Mononuclear cell (primary cell): ENCODE data around the gene EFTUD2. TPM values are rescaled to one million over a fixed set of nuclear protein-coding genes. Genes with fewer than 3 reads are reported as not detected.

Source experiments
- H3K27me3 ChIP-seq: 2 replicates; pipeline ENCODE4 v1.6.0; 2011; ENCODE audit warnings: low read length, control low read depth; ENCODE audit not compliant: insufficient read depth
- H3K4me1 ChIP-seq: 2 replicates; pipeline ENCODE4 v1.5.1; 2011; ENCODE audit warnings: mild to moderate bottlenecking, low read length, control low read depth; ENCODE audit not compliant: insufficient read depth
- H3K4me3 ChIP-seq: 2 replicates; pipeline ENCODE4 v1.5.1; 2011; ENCODE audit warnings: mild to moderate bottlenecking, low read length, moderate library complexity
- H3K9me3 ChIP-seq: 2 replicates; pipeline ENCODE4 v1.5.1; 2011; ENCODE audit warnings: low read depth, mild to moderate bottlenecking, control low read depth, low read length
- total RNA-seq: library from RNA; depleted of rRNA; stranded (reverse); fragments of >200 nt; gene quantifications from one replicate; pipeline ENCODE4 v1.2.3, GENCODE V29; 2012

EFTUD2 gene
- total RNA-seq, 1 donor: 132 TPM

- Histone ChIP-seq H3K9me3 (no peaks in the 10 kb centered on the region), H3K4me1 (peaks cover 11% of the 10 kb centered on the region), H3K27me3 (peaks cover 3% of the 10 kb centered on the region), H3K4me3 (no peak overlapping the region)
Observed at GRCh38 chr17:44918006-44918405, 18.8 kb upstream of the EFTUD2 start.

GRCh38 chr17:44917456-44917855 lies 18.2 kb upstream of the EFTUD2 start:
- H3K4me3 ChIP-seq: no peak overlapping the region
- H3K4me1 ChIP-seq: peaks cover 11% of the 10 kb centered on the region
- no peaks in the 10 kb centered on the region for H3K9me3 ChIP-seq
- peaks cover 5% of the 10 kb centered on the region for H3K27me3 ChIP-seq

- H3K9me3 ChIP-seq: no peaks in the 10 kb centered on the region
- peaks cover 9% of the 10 kb centered on the region for H3K27me3 ChIP-seq
- H3K4me3 ChIP-seq: no peak overlapping the region
- H3K4me1 ChIP-seq: peaks cover 11% of the 10 kb centered on the region
Observed at GRCh38 chr17:44916781-44917241, 17.6 kb upstream of the EFTUD2 start.

GRCh38 chr17:44915862-44916780 lies 16.9 kb upstream of the EFTUD2 start:
- Histone ChIP-seq H3K4me3 (no peak overlapping the region), H3K27me3 (peaks cover 15% of the 10 kb centered on the region), H3K9me3 (no peaks in the 10 kb centered on the region), H3K4me1 (peaks cover 17% of the 10 kb centered on the region)

GRCh38 chr17:44915321-44915726 lies 16.1 kb upstream of the EFTUD2 start, which contains the start of gene GFAP:
TSS of gene GFAP (minus strand) at chr17:44915500. CDS start at chr17:44915486, 14 bp downstream.
- Histone ChIP-seq H3K27me3 (peaks cover 11% of the 10 kb centered on the region), H3K4me1 (peaks cover 20% of the 10 kb centered on the region), H3K9me3 (no peaks in the 10 kb centered on the region), H3K4me3 (no peak within 1 kb of the TSS)

GRCh38 chr17:44914698-44915271 lies 15.5 kb upstream of the EFTUD2 start:
- peaks cover 20% of the 10 kb centered on the region for H3K4me1 ChIP-seq
- no peaks in the 10 kb centered on the region for H3K9me3 ChIP-seq
- H3K27me3 ChIP-seq: peaks cover 11% of the 10 kb centered on the region
- H3K4me3 ChIP-seq: no peak overlapping the region

- peaks cover 11% of the 10 kb centered on the region for H3K27me3 ChIP-seq
- H3K4me3 ChIP-seq: no peak overlapping the region
- H3K9me3 ChIP-seq: no peaks in the 10 kb centered on the region
Observed at GRCh38 chr17:44914148-44914547, 14.9 kb upstream of the EFTUD2 start.

GRCh38 chr17:44913676-44914075 lies 14.4 kb upstream of the EFTUD2 start:
- Histone ChIP-seq H3K4me1 (peaks cover 20% of the 10 kb centered on the region), H3K9me3 (no peaks in the 10 kb centered on the region), H3K4me3 (no peak overlapping the region), H3K27me3 (peaks cover 11% of the 10 kb centered on the region)

More at GRCh38 chr17:44914148-44914547, 14.9 kb upstream of the EFTUD2 start:
- H3K4me1 ChIP-seq: peaks cover 20% of the 10 kb centered on the region

- peaks cover 11% of the 10 kb centered on the region for H3K27me3 ChIP-seq
- no peak overlapping the region for H3K4me3 ChIP-seq
- peaks cover 20% of the 10 kb centered on the region for H3K4me1 ChIP-seq
- H3K9me3 ChIP-seq: no peaks in the 10 kb centered on the region
Observed at GRCh38 chr17:44912763-44913544, 13.7 kb upstream of the EFTUD2 start.

GRCh38 chr17:44911133-44912001 lies 12.1 kb upstream of the EFTUD2 start:
- H3K9me3 ChIP-seq: no peaks in the 10 kb centered on the region
- H3K4me1 ChIP-seq: peaks cover 20% of the 10 kb centered on the region
- no peak overlapping the region for H3K4me3 ChIP-seq
- peaks cover 11% of the 10 kb centered on the region for H3K27me3 ChIP-seq

GRCh38 chr17:44910231-44911106 lies 11.2 kb upstream of the EFTUD2 start:
- Histone ChIP-seq H3K9me3 (no peaks in the 10 kb centered on the region), H3K4me3 (no peak overlapping the region), H3K27me3 (peaks cover 11% of the 10 kb centered on the region), H3K4me1 (peaks cover 20% of the 10 kb centered on the region)

GRCh38 chr17:44909681-44910144 lies 10.5 kb upstream of the EFTUD2 start:
- peaks cover 24% of the 10 kb centered on the region for H3K4me1 ChIP-seq
- no peaks in the 10 kb centered on the region for H3K9me3 ChIP-seq
- H3K27me3 ChIP-seq: peaks cover 11% of the 10 kb centered on the region
- H3K4me3 ChIP-seq: no peak overlapping the region

- H3K9me3 ChIP-seq: no peaks in the 10 kb centered on the region
- H3K4me3 ChIP-seq: no peak overlapping the region
- peaks cover 11% of the 10 kb centered on the region for H3K27me3 ChIP-seq
- peaks cover 24% of the 10 kb centered on the region for H3K4me1 ChIP-seq
Observed at GRCh38 chr17:44908761-44909326, 9.6 kb upstream of the EFTUD2 start.
